Fibroblast of lung (primary cell): ENCODE measurements around the gene SMIM31. TPM values are rescaled to one million over a fixed set of nuclear protein-coding genes. Genes with fewer than 3 reads are reported as not detected.

Experiments used
- DNase-seq, 2 donors: peaks; one replicate each; pipeline versions ENCODE4 v3.0.0 to v3.0.0-alpha.2; 2010; ENCODE audit warnings: low read depth in 2 of 2
- H2AFZ ChIP-seq: 2 replicates; pipeline ENCODE4 v1.5.1; 2012; ENCODE audit warnings: low read length, control low read depth, inconsistent platforms
- H3K27ac ChIP-seq: 2 replicates; pipeline ENCODE4 v1.5.1; 2011; ENCODE audit warnings: low read length, control low read depth; ENCODE audit not compliant: insufficient read depth
- H3K27me3 ChIP-seq: 2 replicates; pipeline ENCODE4 v1.5.1; 2011; ENCODE audit warnings: mild to moderate bottlenecking, low read length; ENCODE audit not compliant: control insufficient read depth, insufficient read depth
- H3K36me3 ChIP-seq: 2 replicates; pipeline ENCODE4 v1.5.1; 2011; ENCODE audit warnings: low read length; ENCODE audit not compliant: control insufficient read depth, insufficient read depth
- H3K4me1 ChIP-seq: 2 replicates; pipeline ENCODE4 v1.5.1; 2011; ENCODE audit warnings: low read length; ENCODE audit not compliant: control insufficient read depth, insufficient read depth; ENCODE audit errors: extremely low read depth
- H3K4me2 ChIP-seq: 2 replicates; pipeline ENCODE4 v1.5.1; 2011; ENCODE audit warnings: low read length, control low read depth; ENCODE audit not compliant: insufficient read depth; ENCODE audit errors: extremely low read depth
- H3K4me3 ChIP-seq, 4 experiments: fragments of 200-600 bp in 1 of 4; sonication (generic) in 1 of 4; replicated peaks in 1 of 4; 2 replicates each; pipeline ENCODE4 v1.5.1; 2011 to 2016; ENCODE audit warnings: low read length in 4 of 4, low read depth in 3 of 4, mild to moderate bottlenecking in 3 of 4, control low read depth in 2 of 4, inconsistent platforms in 1 of 4, mixed read lengths in 1 of 4; ENCODE audit not compliant: insufficient read depth in 1 of 4; ENCODE audit errors: control extremely low read depth in 1 of 4
- H3K79me2 ChIP-seq: 2 replicates; pipeline ENCODE4 v1.5.1; 2012; ENCODE audit warnings: mild to moderate bottlenecking, low read length, inconsistent platforms; ENCODE audit not compliant: control insufficient read depth, insufficient read depth
- H3K9ac ChIP-seq: 2 replicates; pipeline ENCODE4 v1.5.1; 2011; ENCODE audit warnings: mild to moderate bottlenecking, low read length, control low read depth; ENCODE audit not compliant: insufficient read depth
- H3K9me3 ChIP-seq: 2 replicates; pipeline ENCODE4 v1.5.1; 2012; ENCODE audit warnings: low read depth, low read length; ENCODE audit not compliant: control insufficient read depth, insufficient read depth
- H4K20me1 ChIP-seq: 2 replicates; pipeline ENCODE4 v1.5.1; 2011; ENCODE audit warnings: low read length; ENCODE audit not compliant: control insufficient read depth, insufficient read depth; ENCODE audit errors: extremely low read depth
- CTCF ChIP-seq, 2 donors: IDR thresholded peaks in 1 of 2; conservative IDR thresholded peaks in 1 of 2; 1 replicate in 1 of 2; 2 replicates in 1 of 2; pipeline ENCODE4 v1.5.1; 2011 to 2012; ENCODE audit warnings: low read length in 2 of 2, control low read depth in 1 of 2, inconsistent platforms in 1 of 2, low read depth in 1 of 2, mild to moderate bottlenecking in 1 of 2
- EZH2 ChIP-seq: IDR thresholded peaks from 2 replicates; pipeline ENCODE4 v1.5.1; 2012; ENCODE audit warnings: low read length, control low read depth, mild to moderate bottlenecking; ENCODE audit errors: missing control alignments
- polyA plus RNA-seq, 2 donors: library from polyadenylated mRNA; depleted of rRNA in 1 of 2; stranded (reverse) in 1 of 2; unstranded in 1 of 2; fragments of >200 nt; gene quantifications; 2 replicates each; pipeline ENCODE4 v1.2.1, GENCODE V29; 2011 to 2012; ENCODE audit warnings: missing spikeins in 1 of 2
- total RNA-seq: library from RNA; depleted of rRNA; stranded (reverse); fragments of >200 nt; gene quantifications from 2 replicates; pipeline ENCODE4 v1.2.1, GENCODE V29; 2014

SMIM31 gene
- total and polyA plus RNA-seq, 2 donors (not counting 1 experiment from before 2014, with no cell fraction given), result not detected

- Histone ChIP-seq H3K27ac (no peak overlapping the region), H3K4me2 (no peak overlapping the region), H2AFZ (no peak overlapping the region), H3K79me2 (no peaks in the 10 kb centered on the region), H3K4me1 (no peaks in the 10 kb centered on the region), H3K9me3 (no peaks in the 10 kb centered on the region), H4K20me1 (no peaks in the 10 kb centered on the region), H3K4me3 (no peak overlapping the region), H3K36me3 (no peaks in the 10 kb centered on the region), H3K27me3 (no peaks in the 10 kb centered on the region), H3K9ac (no peak overlapping the region)
- DNase-seq, result no peak
- no peak for TF ChIP-seq EZH2
- no peak for TF ChIP-seq CTCF (conservative IDR thresholded peaks at IDR 0.05 in 1 of 2, IDR thresholded peaks at IDR 0.05 in 1 of 2; ENCODE audit: low read depth in 1 of 2, low read length in 2 of 2)
Observed at GRCh38 chr4:164802301-164802901, 48.5 kb downstream of the SMIM31 start.

GRCh38 chr4:164803702-164804101 lies 49.8 kb downstream of the SMIM31 start:
- Histone ChIP-seq H3K79me2 (no peaks in the 10 kb centered on the region), H4K20me1 (no peaks in the 10 kb centered on the region), H2AFZ (no peak overlapping the region), H3K9ac (no peak overlapping the region), H3K4me3 (no peak overlapping the region), H3K4me2 (no peak overlapping the region), H3K36me3 (no peaks in the 10 kb centered on the region), H3K27me3 (no peaks in the 10 kb centered on the region), H3K9me3 (no peaks in the 10 kb centered on the region), H3K27ac (no peak overlapping the region), H3K4me1 (no peaks in the 10 kb centered on the region)
- DNase-seq, result no peak
- TF ChIP-seq CTCF (conservative IDR thresholded peaks at IDR 0.05 in 1 of 2, IDR thresholded peaks at IDR 0.05 in 1 of 2; ENCODE audit: low read depth in 1 of 2, low read length in 2 of 2), result no peak
- no peak for TF ChIP-seq EZH2

- H2AFZ ChIP-seq, result no peak overlapping the region
Observed at GRCh38 chr4:164807611-164808010, 53.7 kb downstream of the SMIM31 start.

More at GRCh38 chr4:164807611-164808010, 53.7 kb downstream of the SMIM31 start:
- Histone ChIP-seq H3K9me3 (no peaks in the 10 kb centered on the region), H3K4me3 (no peak overlapping the region), H3K4me2 (no peak overlapping the region), H3K27ac (no peak overlapping the region), H3K79me2 (no peaks in the 10 kb centered on the region), H4K20me1 (no peaks in the 10 kb centered on the region), H3K27me3 (no peaks in the 10 kb centered on the region), H3K4me1 (no peaks in the 10 kb centered on the region), H3K9ac (no peak overlapping the region), H3K36me3 (no peaks in the 10 kb centered on the region)
- peak in 1 of 2 donors; percentile 79 for DNase-seq
- no peak for TF ChIP-seq CTCF (conservative IDR thresholded peaks at IDR 0.05 in 1 of 2, IDR thresholded peaks at IDR 0.05 in 1 of 2; ENCODE audit: low read depth in 1 of 2, low read length in 2 of 2)
- no peak for TF ChIP-seq EZH2
